Measurements from ENCODE around the gene PLA2R1.

DNA sequence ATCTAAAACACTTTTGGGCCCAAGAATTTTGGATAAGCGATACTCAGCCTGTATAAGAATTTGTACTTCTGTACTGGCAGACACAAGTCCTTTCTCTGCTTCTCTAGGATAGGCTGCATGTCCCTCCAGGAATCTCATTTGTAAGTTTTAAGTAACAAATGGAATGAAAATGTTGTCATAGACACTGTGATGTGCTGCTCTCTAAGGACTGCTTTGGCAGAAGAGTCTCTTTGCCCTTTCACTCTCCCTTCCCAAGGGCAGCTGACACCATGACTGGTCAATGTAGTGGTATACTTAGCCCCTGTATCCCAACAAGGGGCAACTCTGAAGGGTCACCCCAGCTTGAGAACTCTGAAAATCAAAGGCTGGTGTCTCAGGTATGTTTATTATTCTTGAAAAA is 27.3 kb downstream of the PLA2R1 start:
- TF ChIP-seq, protein P1, sequence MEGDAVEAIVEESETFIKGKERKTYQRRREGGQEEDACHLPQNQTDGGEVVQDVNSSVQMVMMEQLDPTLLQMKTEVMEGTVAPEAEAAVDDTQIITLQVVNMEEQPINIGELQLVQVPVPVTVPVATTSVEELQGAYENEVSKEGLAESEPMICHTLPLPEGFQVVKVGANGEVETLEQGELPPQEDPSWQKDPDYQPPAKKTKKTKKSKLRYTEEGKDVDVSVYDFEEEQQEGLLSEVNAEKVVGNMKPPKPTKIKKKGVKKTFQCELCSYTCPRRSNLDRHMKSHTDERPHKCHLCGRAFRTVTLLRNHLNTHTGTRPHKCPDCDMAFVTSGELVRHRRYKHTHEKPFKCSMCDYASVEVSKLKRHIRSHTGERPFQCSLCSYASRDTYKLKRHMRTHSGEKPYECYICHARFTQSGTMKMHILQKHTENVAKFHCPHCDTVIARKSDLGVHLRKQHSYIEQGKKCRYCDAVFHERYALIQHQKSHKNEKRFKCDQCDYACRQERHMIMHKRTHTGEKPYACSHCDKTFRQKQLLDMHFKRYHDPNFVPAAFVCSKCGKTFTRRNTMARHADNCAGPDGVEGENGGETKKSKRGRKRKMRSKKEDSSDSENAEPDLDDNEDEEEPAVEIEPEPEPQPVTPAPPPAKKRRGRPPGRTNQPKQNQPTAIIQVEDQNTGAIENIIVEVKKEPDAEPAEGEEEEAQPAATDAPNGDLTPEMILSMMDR (conservative IDR thresholded peaks at IDR 0.05; ENCODE audit: low read depth, low read length), result no peak
- no peak for TF ChIP-seq RAD21 (IDR thresholded peaks at IDR 0.05; ENCODE audit: low read length)
- no peak for TF ChIP-seq CEBPB (IDR thresholded peaks at IDR 0.05; ENCODE audit: low read depth, low read length)
- TF ChIP-seq MXI1 (IDR thresholded peaks at IDR 0.05; ENCODE audit: borderline replicate concordance, low read depth, low read length), result no peak
- no peak for TF ChIP-seq MAFK (IDR thresholded peaks at IDR 0.05; ENCODE audit: low read depth, low read length)
- TF ChIP-seq MAZ (IDR thresholded peaks at IDR 0.05; ENCODE audit: borderline replicate concordance, low read depth, low read length), result no peak
- TF ChIP-seq POLR2A (IDR thresholded peaks at IDR 0.05; ENCODE audit: low read depth, low read length), result no peak
- TF ChIP-seq SMC3 (IDR thresholded peaks at IDR 0.05; ENCODE audit: low read depth, low read length), result no peak
- no peak for TF ChIP-seq NFE2L2 (IDR thresholded peaks at IDR 0.05; ENCODE audit: low read depth, low read length)
- TF ChIP-seq RFX5 (IDR thresholded peaks at IDR 0.05; ENCODE audit: low read depth, low read length), result no peak
